Caco-2 (cell line): ENCODE data around the gene CLPSL1. TPM values are rescaled to one million over a fixed set of nuclear protein-coding genes. Genes with fewer than 3 reads are reported as not detected.

Source experiments
- Bru-seq: library from RNA; stranded (reverse); fragments of 400-500 nt; gene quantifications from one replicate; lab custom pipeline; 2021; lab: Mats Ljungman, UMichigan
- BruChase-seq, 2 experiments: library from RNA; stranded (reverse); fragments of 400-500 nt; gene quantifications; one replicate each; lab custom pipeline; 2021; lab: Mats Ljungman, UMichigan
- BruUV-seq: library from RNA; stranded (reverse); fragments of 400-500 nt; replicated peaks from 2 replicates; lab custom pipeline; 2021; lab: Mats Ljungman, UMichigan
- CTCF ChIA-PET: fragments of 300-600 bp; sonication (Branson Sonifier 250); formaldehyde crosslinking; loops from one replicate; lab custom pipeline; 2022; ENCODE audit warnings: antibody characterized with exemption; lab: Charles Lee
- POLR2A ChIA-PET: fragments of 300-600 bp; sonication (Branson Sonifier 250); formaldehyde crosslinking; loops from one replicate; lab custom pipeline; 2022; ENCODE audit warnings: antibody characterized with exemption; lab: Charles Lee
- DNase-seq, 2 experiments: peaks; one replicate each; pipeline versions ENCODE4 v3.0.0 to v3.0.0-alpha.2; 2020 to 2022
- H3K27me3 ChIP-seq: replicated peaks from 2 replicates; pipeline ENCODE4 v1.6.0; 2011; ENCODE audit warnings: low read length; ENCODE audit not compliant: control insufficient read depth, insufficient read depth
- H3K36me3 ChIP-seq: 2 replicates; pipeline ENCODE4 v1.5.1; 2011; ENCODE audit warnings: low read length; ENCODE audit not compliant: control insufficient read depth, insufficient read depth
- H3K4me1 ChIP-seq: fragments of 250-450 bp; sonication (Bioruptor Pico); 2 replicates; pipeline ENCODE4 v1.5.1; 2020; ENCODE audit warnings: mild to moderate bottlenecking
- H3K4me3 ChIP-seq: 2 replicates; pipeline ENCODE4 v1.5.1; 2011; ENCODE audit warnings: low read depth, mild to moderate bottlenecking, control low read depth, low read length
- H3K9me3 ChIP-seq: fragments of 250-450 bp; sonication (Bioruptor Pico); 2 replicates; pipeline ENCODE4 v1.5.1; 2020; ENCODE audit warnings: mild to moderate bottlenecking, moderate library complexity
- H3K27ac Mint-ChIP-seq: one replicate; pipeline ENCODE4 v1.8.0; 2022; ENCODE audit warnings: mixed read lengths; ENCODE audit not compliant: unreplicated experiment
- H3K27me3 Mint-ChIP-seq: one replicate; pipeline ENCODE4 v1.8.0; 2022; ENCODE audit warnings: mixed read lengths; ENCODE audit not compliant: insufficient read depth, unreplicated experiment
- H3K36me3 Mint-ChIP-seq: one replicate; pipeline ENCODE4 v1.8.0; 2022; ENCODE audit warnings: mild to moderate bottlenecking, mixed read lengths; ENCODE audit not compliant: insufficient read depth, unreplicated experiment
- H3K4me1 Mint-ChIP-seq: one replicate; pipeline ENCODE4 v1.8.0; 2022; ENCODE audit warnings: low read depth, mixed read lengths; ENCODE audit not compliant: unreplicated experiment
- H3K4me3 Mint-ChIP-seq: one replicate; pipeline ENCODE4 v1.8.0; 2022; ENCODE audit warnings: mild to moderate bottlenecking, moderate library complexity, mixed read lengths; ENCODE audit not compliant: unreplicated experiment
- H3K9me3 Mint-ChIP-seq: one replicate; pipeline ENCODE4 v1.8.0; 2022; ENCODE audit warnings: mixed read lengths; ENCODE audit not compliant: unreplicated experiment
- CTCF ChIP-seq, 2 experiments: fragments of 200-600 bp in 1 of 2; IDR thresholded peaks; 1 replicate in 1 of 2; 2 replicates in 1 of 2; pipeline versions ENCODE4 v1.5.1 to v1.8.0; 2011 to 2022; ENCODE audit warnings: antibody characterized with exemption in 1 of 2, control low read depth in 1 of 2, inconsistent platforms in 1 of 2, low read depth in 1 of 2, low read length in 1 of 2, mild to moderate bottlenecking in 1 of 2, moderate library complexity in 1 of 2; ENCODE audit not compliant: insufficient read depth in 1 of 2, severe bottlenecking in 1 of 2, unreplicated experiment in 1 of 2
- intact Hi-C: fragments of 100-400 bp; cut with micrococcal nuclease; formaldehyde crosslinking; loops from one replicate; pipeline ENCODE4 v1.10.0; 2022; ENCODE audit not compliant: unreplicated experiment
- long read RNA-seq: library from polyadenylated mRNA; stranded (forward); transcript quantifications from one replicate; pipeline ENCODE4 v2.0.0, GENCODE V29; 2022
- total RNA-seq: library from RNA; stranded (reverse); gene quantifications from 2 replicates; pipeline ENCODE4 v1.2.3, GENCODE V29; 2022

Gene CLPSL1
- not detected in 2 replicates for total RNA-seq
- Bru-seq, nascent RNA: percentile 27 among the genes with signal in this experiment
- BruChase-seq, experiment 1, labeled RNA remaining after a 2-hour chase: percentile 22 among the genes with signal in this experiment
- percentile 29 among the genes with signal in this experiment for BruChase-seq, experiment 2, labeled RNA remaining after a 6-hour chase
- long read RNA-seq: 0 reads

GRCh38 chr6:35780719-35781118 lies at the start of gene CLPSL1:
CLPSL1 (plus strand) TSS chr6:35781019; CDS start chr6:35781111, 92 bp downstream.
- Histone ChIP-seq H3K9me3 (no peaks in the 10 kb centered on the region), H3K27me3 (no peaks in the 10 kb centered on the region), H3K36me3 (no peaks in the 10 kb centered on the region), H3K4me1 (peaks cover 10% of the 10 kb centered on the region), H3K4me3 (no peak within 1 kb of the TSS)
- H3K4me1 Mint-ChIP-seq: peaks cover 19% of the 10 kb centered on the region
- intact Hi-C loops: no loop called here
- DNase-seq: no peak
- no peaks in the 10 kb centered on the region for H3K27me3 Mint-ChIP-seq
- H3K27ac Mint-ChIP-seq: peak within 1 kb of the TSS; percentile 18
- no peaks in the 10 kb centered on the region for H3K36me3 Mint-ChIP-seq
- H3K4me3 Mint-ChIP-seq: no peak within 1 kb of the TSS
- POLR2A ChIA-PET: no interaction called here
- TF ChIP-seq CTCF (IDR thresholded peaks at IDR 0.05; ENCODE audit: insufficient read depth in 1 of 2, low read depth in 1 of 2, low read length in 1 of 2, severe bottlenecking in 1 of 2, unreplicated experiment in 1 of 2): no peak
- BruUV-seq: no TSS peak
- no peaks in the 10 kb centered on the region for H3K9me3 Mint-ChIP-seq
- CTCF ChIA-PET: no interaction called here

- Histone ChIP-seq H3K9me3 (no peaks in the 10 kb centered on the region), H3K27me3 (no peaks in the 10 kb centered on the region), H3K4me3 (peak overlapping the region; percentile 62), H3K4me1 (peaks cover 47% of the 10 kb centered on the region), H3K36me3 (no peaks in the 10 kb centered on the region)
- ChIA-PET POLR2A (no interaction called here), CTCF (no interaction called here)
- intact Hi-C loops: loop anchor here (1.0 to 10.0 kb wide), 2 partner anchors 42 to 437 kb away; partner anchors contain the start of gene DEF6
- H3K27me3 Mint-ChIP-seq: no peaks in the 10 kb centered on the region
- DNase-seq: peak; percentile 85 to 86
- no peaks in the 10 kb centered on the region for H3K9me3 Mint-ChIP-seq
- peak overlapping the region; percentile 82 for H3K4me3 Mint-ChIP-seq
- H3K27ac Mint-ChIP-seq: no peak overlapping the region
- peaks cover 19% of the 10 kb centered on the region for H3K4me1 Mint-ChIP-seq
- H3K36me3 Mint-ChIP-seq: no peaks in the 10 kb centered on the region
- no TSS peak for BruUV-seq
- TF ChIP-seq CTCF (IDR thresholded peaks at IDR 0.05; ENCODE audit: insufficient read depth in 1 of 2, low read depth in 1 of 2, low read length in 1 of 2, severe bottlenecking in 1 of 2, unreplicated experiment in 1 of 2): no peak
These were observed 49.4 kb upstream of the CLPSL1 start for GRCh38 chr6:35731414-35731735.

GRCh38 chr6:35731736-35732532 lies 48.9 kb upstream of the CLPSL1 start:
- TF ChIP-seq CTCF (IDR thresholded peaks at IDR 0.05; ENCODE audit: insufficient read depth in 1 of 2, low read depth in 1 of 2, low read length in 1 of 2, severe bottlenecking in 1 of 2, unreplicated experiment in 1 of 2): peak in 1 of 2 experiments; percentile 3
- intact Hi-C loops: loop anchor here (1.0 to 10.0 kb wide), 2 partner anchors 43 to 437 kb away; partner anchors contain the start of gene DEF6
- CTCF ChIA-PET: no interaction called here

More at GRCh38 chr6:35731736-35732532, 48.9 kb upstream of the CLPSL1 start:
- BruUV-seq: TSS peak; percentile 74
- H3K36me3 ChIP-seq: no peaks in the 10 kb centered on the region
- H3K27ac Mint-ChIP-seq: peak overlapping the region; percentile 45
- no peaks in the 10 kb centered on the region for H3K9me3 Mint-ChIP-seq
- H3K4me1 Mint-ChIP-seq: peaks cover 14% of the 10 kb centered on the region
- no peaks in the 10 kb centered on the region for H3K27me3 Mint-ChIP-seq
- peak overlapping the region; percentile 62 for H3K4me3 ChIP-seq
- no peaks in the 10 kb centered on the region for H3K27me3 ChIP-seq
- POLR2A ChIA-PET: interaction anchor here (0.6 kb wide), 1 partner anchor 390 kb away, joined by 5 read pairs; no protein-coding TSS in a partner anchor
- no peaks in the 10 kb centered on the region for H3K9me3 ChIP-seq
- H3K4me3 Mint-ChIP-seq: peak overlapping the region; percentile 82
- H3K36me3 Mint-ChIP-seq: no peaks in the 10 kb centered on the region
- peak; percentile 90 to 91 for DNase-seq
- H3K4me1 ChIP-seq: peaks cover 42% of the 10 kb centered on the region
